ENCODE results near the gene TGM2. TPM values are rescaled to one million over a fixed set of nuclear protein-coding genes. Genes with fewer than 3 reads are reported as not detected.

TGM2 gene
- total and polyA plus RNA-seq, 12 donors, result 13.4 to 262 (median 98.3) TPM

DNA sequence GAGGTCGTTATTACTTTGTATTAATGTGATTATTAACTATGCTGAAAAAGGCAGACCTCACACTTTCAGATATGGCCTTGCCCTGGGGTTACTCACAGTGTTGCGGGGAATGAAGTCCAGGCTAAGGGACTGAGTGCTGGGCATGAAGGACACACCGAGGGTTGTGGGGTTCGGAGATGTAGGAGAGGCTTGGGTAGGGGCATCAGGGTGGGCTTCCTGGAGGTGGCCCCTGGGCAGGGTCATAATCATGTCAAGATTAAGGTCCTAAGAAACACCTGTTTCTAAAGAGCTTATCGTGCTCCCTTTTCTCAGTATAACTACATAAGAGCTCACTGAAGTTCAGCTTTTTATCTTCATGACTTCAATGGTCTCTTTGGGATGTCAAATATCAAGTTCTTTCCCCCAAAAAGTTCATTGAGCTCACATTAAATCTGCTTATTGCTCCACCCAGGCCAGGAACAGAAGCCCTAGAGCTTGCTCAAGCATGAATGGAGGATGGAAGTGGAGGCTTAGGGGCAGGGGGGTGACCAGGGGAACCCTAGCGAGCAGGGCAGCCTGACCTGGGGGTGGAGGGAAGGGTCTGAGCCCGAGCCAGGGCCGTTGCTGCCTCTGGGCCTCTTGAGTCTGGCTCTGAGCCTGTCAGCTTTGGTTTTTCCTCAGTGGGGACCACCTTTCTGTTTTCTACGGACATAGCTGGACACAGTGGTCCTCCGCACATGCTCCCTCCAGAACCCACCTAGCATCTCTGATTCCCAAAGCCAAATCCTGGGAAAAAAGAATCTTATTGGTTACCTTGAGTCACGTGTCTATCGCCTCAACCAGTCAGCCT is 37.3 kb upstream of the TGM2 start:
- WGBS, 4 donors, result 83 to 85% (median 84%) methylated on average over 11 to 12 of the region's 12 CpGs
- Histone ChIP-seq H3K4me3 (no peak overlapping the region), H3K36me3 (replicated peaks in 1 of 2) (no peaks in the 10 kb centered on the region), H3K27ac (no peak overlapping the region), H3K27me3 (no peaks in the 10 kb centered on the region), H3K9me3 (replicated peaks in 1 of 3) (no peaks in the 10 kb centered on the region), H3K4me1 (replicated peaks in 1 of 2) (no peaks in the 10 kb centered on the region)
- TF ChIP-seq, protein P1, sequence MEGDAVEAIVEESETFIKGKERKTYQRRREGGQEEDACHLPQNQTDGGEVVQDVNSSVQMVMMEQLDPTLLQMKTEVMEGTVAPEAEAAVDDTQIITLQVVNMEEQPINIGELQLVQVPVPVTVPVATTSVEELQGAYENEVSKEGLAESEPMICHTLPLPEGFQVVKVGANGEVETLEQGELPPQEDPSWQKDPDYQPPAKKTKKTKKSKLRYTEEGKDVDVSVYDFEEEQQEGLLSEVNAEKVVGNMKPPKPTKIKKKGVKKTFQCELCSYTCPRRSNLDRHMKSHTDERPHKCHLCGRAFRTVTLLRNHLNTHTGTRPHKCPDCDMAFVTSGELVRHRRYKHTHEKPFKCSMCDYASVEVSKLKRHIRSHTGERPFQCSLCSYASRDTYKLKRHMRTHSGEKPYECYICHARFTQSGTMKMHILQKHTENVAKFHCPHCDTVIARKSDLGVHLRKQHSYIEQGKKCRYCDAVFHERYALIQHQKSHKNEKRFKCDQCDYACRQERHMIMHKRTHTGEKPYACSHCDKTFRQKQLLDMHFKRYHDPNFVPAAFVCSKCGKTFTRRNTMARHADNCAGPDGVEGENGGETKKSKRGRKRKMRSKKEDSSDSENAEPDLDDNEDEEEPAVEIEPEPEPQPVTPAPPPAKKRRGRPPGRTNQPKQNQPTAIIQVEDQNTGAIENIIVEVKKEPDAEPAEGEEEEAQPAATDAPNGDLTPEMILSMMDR (IDR thresholded peaks at IDR 0.05), result no peak
- TF ChIP-seq POLR2A (IDR thresholded peaks at IDR 0.05), result no peak
- peak in 1 of 7 donors; percentile 11 for DNase-seq
- intact Hi-C loops (cut with DNase I), result no loop called here

DNA sequence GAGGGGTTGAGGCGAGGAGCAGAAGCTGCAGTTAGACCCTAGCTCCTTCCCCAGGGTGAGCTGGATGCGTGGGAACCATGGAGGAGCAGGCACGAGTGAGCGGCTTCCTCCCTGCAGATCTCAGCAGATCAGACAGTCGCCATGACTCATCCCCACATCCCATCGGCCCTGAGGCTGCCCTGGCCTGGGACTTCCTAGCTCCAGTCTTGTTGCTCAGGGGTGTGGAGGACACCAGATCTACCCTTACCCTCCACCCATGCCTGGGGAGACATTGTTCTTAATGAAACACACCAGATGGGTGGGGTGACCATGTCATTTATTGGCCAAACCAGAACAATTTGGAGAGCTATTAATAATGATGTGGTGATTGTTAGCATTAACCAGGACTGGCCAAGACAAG is 36.3 kb upstream of the TGM2 start:
- DNase-seq, result peak in 6 of 7 donors; percentile 44 to 59 (median 53)
- no peaks in the 10 kb centered on the region for H3K36me3 ChIP-seq (replicated peaks in 1 of 2)
- peaks cover 0 to 6% of the 10 kb centered on the region in 2 donors for H3K4me1 ChIP-seq (replicated peaks in 1 of 2)
- no peaks in the 10 kb centered on the region for H3K9me3 ChIP-seq (replicated peaks in 1 of 3)
- TF ChIP-seq, protein P1 (IDR thresholded peaks at IDR 0.05), result no peak
- TF ChIP-seq POLR2A (IDR thresholded peaks at IDR 0.05), result no peak
- no peaks in the 10 kb centered on the region for H3K27me3 ChIP-seq
- no peak overlapping the region for H3K27ac ChIP-seq
- WGBS, 4 donors, result 33 to 70% (median 43%) methylated on average over 2 to 6 of the region's 6 CpGs
- intact Hi-C loops (cut with DNase I), result no loop called here
- H3K4me3 ChIP-seq, result no peak overlapping the region

DNA sequence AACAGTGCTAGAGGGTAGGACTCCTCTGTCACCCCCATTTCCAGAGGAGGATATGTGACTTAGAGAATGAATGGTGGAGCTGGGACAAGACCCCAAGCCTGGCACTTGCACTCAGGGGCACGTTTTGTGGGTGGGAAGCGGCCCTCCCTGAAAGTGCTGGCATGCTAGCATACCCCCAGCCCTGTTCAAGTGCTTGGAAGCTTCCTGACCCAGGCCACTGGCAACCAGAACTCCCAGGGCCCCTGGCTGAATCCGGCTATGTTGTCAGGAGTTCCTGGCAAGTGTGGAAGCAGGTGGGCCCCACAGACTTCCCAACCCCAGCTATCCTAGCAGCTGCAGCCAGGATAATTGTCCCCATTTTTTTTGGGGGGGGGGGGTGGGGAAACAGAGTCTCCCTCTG is 35.6 kb upstream of the TGM2 start:
- TF ChIP-seq, protein P1 (IDR thresholded peaks at IDR 0.05), result no peak
- no peak for TF ChIP-seq POLR2A (IDR thresholded peaks at IDR 0.05)
- DNase-seq, result peak in 1 of 7 donors; percentile 34
- no peak overlapping the region for H3K4me3 ChIP-seq
- peaks cover 0 to 8% of the 10 kb centered on the region in 2 donors for H3K4me1 ChIP-seq (replicated peaks in 1 of 2)
- no peak overlapping the region for H3K27ac ChIP-seq
- intact Hi-C loops (cut with DNase I), result no loop called here
- 88 to 95% (median 89%) methylated on average over 2 to 3 of the region's 3 CpGs for WGBS, 4 donors
- H3K36me3 ChIP-seq (replicated peaks in 1 of 2), result no peaks in the 10 kb centered on the region
- H3K9me3 ChIP-seq (replicated peaks in 1 of 3), result no peaks in the 10 kb centered on the region
- no peaks in the 10 kb centered on the region for H3K27me3 ChIP-seq

DNA sequence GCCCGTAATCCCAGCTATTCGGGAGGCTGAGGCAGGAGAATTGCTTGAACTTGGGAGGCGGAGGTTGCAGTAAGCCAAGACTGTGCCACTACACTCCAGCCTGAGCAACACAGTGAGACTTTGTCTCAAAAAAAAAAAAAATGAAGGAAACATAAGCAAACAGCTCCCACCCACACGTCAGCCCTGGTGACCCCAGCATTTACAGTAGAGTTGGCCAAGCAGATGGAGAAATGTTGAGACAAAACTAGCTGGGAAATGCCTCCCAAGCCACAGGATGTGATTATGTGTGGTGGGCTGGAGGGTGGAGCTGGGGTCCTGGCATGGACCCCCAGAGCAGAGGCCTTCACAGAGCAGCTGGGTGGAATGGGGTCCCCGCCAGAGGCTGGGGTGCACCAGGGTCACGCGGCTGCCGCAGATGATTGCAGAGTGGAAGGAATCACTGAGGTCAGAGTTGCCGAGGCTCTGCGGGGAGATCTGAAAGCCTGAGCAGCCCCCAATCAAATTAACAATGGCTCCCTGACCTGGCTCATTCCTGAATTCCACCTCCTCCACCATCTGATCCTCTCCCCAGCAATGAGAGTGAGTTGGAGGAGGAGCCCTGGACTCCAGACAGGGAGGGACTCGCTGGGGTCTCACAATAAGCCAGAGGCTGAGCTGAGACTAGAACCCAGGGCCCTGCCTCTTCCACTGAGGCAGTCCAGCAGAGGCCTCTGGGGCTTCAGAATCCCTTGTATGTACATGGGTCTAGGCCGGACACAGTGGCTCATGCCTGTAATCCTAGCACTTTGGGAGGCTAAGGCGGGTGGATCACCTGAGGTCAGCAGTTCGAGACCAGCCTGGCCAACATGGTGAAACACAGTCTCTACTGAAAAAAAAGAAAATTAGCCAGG is 34.7 kb upstream of the TGM2 start:
- H3K4me3 ChIP-seq, result no peak overlapping the region
- peaks cover 0 to 8% of the 10 kb centered on the region in 2 donors for H3K4me1 ChIP-seq (replicated peaks in 1 of 2)
- no peaks in the 10 kb centered on the region for H3K36me3 ChIP-seq (replicated peaks in 1 of 2)
- TF ChIP-seq POLR2A (IDR thresholded peaks at IDR 0.05), result no peak
- TF ChIP-seq, protein P1 (IDR thresholded peaks at IDR 0.05), result no peak
- H3K27me3 ChIP-seq, result no peaks in the 10 kb centered on the region
- DNase-seq, result peak in 1 of 7 donors; percentile 39
- intact Hi-C loops (cut with DNase I), result no loop called here
- 84 to 91% (median 86%) methylated on average over 6 to 14 of the region's 14 CpGs for WGBS, 4 donors
- no peak overlapping the region for H3K27ac ChIP-seq
- no peaks in the 10 kb centered on the region for H3K9me3 ChIP-seq (replicated peaks in 1 of 3)
